NCI-H2227 treated with DMSO at 0.1 percent for 48 hours (cell line): ENCODE measurements around the gene CAPN12.

Experiments used
- DNase-seq: peaks from one replicate; lab custom pipeline; 2025; lab: John Stamatoyannopoulos, UW

The CAPN12 gene

DNA sequence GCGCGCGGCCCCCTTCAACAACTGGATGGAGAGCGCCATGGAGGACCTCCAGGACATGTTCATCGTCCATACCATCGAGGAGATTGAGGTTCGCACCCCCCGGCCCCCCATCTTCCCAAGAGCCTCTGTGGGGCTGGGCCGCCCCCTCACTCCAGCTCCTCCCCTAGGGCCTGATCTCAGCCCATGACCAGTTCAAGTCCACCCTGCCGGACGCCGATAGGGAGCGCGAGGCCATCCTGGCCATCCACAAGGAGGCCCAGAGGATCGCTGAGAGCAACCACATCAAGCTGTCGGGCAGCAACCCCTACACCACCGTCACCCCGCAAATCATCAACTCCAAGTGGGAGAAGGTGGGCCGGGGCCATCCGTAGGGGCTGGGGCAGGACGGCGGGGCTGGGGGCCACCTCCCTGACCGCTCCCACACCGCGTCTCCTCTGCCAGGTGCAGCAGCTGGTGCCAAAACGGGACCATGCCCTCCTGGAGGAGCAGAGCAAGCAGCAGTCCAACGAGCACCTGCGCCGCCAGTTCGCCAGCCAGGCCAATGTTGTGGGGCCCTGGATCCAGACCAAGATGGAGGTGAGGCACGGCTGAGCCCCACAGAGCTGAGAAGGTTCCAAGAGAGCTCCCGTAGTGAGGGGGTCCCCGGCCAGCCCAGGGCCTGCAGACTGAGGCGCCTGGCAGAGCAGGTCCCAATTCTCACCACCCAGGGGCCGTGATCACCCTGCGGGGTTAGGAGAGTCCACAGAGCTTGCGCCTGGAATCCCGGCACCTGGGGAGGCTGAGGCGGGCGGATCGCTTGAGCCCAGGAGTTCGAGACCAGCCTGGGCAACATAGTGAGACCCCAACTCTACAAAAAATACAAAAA, 20.1 kb downstream of the CAPN12 start:
- no peak for DNase-seq

GRCh38 chr19:38723606-38723965, 20.7 kb downstream of the CAPN12 start:
- no peak for DNase-seq

DNA sequence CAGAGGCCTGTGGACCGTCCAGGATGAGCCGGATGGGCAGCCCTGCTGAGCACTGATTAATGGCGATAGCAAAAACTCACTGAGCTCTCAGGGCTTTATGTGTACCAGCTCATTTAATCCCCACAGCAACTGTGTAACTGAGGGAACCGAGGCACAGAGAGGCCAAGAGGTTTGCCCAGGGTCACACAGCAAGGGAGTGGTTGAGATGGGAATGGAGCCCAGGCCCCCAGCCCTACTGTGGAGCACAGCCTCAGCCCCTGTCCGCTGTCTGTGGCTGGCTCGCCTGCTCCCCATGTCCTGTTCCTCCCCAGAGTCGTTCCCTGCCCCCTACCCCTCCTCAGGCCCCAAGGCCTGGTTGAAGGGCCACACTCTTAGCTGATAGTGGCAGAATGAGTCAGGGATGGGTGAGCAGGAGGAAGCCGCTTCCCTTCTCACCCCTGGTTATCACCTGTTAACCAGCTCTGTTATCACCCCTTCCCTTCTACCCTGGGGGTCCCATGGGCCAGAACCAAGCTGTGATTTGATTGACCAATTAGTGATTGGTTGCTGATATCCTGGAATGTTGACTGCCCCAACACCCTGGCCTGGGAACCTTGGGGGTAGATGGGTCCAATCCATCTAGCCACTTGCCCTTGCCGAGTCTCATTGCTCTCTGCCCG, 21.2 kb downstream of the CAPN12 start:
- no peak for DNase-seq

DNA sequence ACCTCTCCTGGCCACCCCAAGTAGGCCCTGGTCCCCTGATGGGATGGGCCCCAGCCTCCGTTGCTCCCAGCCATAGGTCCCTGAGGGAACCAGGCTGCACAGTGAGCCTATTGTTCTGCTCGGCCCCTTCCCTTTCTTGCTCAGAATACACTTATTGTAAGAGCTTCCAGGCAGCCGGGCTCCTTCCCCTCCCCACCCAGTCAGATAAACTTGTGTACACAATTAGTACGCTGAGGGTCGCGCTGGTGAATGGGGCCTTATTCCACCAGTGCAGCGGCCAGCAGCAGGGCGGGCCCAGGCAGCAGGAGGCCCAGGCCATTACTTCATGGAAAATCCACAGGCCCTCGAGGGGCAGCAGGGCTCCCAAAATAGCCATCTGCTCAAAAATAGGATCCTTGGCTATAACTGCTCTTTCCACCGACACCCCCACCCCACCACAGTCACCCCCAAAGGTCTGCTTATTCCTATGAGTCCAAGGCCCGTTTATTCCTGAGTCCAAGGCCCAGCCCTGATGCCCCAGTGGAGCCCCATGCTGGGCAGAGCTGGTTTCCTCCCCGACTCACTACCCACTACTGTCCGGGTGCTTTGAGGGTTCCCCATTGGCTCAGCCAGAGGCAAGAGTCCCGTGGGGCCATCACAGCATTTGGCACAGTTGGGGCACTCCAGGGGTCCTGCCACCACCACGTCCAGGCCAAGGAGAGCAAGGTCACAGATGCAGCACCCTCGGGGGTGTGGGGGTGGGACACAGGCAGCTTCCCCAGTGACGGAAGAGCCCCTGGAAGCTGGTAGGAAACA, 22.1 kb downstream of the CAPN12 start:
- peak; percentile 85 for DNase-seq

DNA sequence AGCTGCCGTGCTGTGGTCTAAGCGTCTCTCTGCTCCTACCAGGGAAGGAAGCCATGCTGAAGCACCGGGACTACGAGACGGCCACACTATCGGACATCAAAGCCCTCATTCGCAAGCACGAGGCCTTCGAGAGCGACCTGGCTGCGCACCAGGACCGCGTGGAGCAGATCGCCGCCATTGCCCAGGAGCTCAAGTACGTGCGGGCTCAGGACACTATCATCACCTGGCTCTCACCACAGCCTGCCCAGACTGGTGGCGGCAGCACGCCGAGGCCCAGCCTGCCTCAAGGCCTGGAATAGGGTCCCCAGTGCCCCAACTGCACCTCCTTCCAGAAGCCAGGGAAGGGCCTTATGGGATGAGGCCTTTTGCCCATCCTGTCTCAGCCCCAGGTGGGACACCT, 22.8 kb downstream of the CAPN12 start:
- DNase-seq: no peak

DNA sequence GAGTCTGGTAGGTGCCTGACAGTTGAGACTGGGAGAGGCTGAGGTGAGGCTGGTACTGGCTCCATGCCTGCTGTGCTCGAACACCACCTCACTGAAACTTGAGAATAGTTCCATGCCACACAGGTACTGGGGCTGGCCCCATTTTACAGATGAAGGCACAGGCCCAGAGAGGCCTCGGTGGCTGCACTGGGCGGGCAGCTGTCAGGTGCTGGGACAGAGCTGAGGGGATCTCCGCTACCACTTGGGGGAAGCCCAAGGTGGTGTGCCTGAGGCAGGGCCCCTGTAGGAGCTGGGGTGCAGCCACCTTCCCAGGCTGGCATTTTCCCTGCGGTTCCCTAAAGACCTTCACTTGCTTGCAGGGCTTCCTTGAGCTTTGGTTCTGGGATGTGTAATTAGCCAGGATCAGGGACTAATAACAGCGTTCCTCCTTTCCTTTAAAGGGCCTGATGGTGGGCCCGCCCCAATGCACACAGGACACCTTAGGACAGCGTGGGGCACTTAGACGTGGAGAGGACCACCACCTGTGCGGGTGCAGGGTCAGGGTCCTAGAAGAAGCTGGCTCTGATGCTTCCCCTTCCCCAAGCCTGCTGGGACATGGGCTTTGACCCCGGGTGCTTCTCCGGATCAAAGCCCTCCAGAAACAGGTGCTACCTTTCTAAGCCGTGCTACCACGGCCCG, 23.6 kb downstream of the CAPN12 start:
- no peak for DNase-seq

DNA sequence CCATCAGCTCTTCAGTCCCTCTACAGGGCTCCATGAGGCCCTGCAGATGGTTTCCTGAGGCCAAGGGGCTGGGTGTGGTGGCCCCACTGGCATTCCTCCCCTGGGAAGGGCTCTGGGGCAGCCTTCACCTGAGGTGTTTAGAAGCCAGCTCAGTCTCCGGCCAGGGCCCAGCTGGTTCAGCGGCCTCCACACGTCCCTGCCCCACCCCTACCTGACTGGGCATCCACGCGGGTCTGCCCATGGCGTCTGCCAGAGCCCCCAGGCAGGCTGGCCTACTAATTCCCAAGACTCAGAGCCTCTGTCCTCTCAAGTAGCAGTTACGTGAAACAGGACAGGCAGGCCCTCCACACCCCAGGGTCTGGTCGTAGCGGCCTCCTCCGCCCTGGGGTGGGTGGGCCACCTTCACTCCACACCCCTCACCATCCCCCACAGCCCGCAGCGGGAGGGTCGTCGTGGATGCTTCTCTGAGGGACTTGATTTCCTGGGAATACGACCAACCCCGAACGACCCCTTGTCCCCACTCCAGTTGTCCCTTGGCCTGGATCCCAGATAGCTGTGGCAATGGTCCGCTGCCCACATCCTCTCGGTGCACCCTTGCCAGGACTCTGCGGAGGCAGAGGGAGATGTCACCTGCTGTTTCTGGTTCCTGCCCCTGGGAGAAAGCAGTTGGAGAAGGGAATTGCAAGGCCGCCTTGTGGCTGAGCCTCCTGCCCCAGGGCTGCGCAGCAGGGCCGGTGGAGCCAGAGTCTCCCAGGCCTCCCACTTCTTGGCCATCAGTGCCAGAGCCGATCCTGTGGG, 24.3 kb downstream of the CAPN12 start:
- DNase-seq: no peak

DNA sequence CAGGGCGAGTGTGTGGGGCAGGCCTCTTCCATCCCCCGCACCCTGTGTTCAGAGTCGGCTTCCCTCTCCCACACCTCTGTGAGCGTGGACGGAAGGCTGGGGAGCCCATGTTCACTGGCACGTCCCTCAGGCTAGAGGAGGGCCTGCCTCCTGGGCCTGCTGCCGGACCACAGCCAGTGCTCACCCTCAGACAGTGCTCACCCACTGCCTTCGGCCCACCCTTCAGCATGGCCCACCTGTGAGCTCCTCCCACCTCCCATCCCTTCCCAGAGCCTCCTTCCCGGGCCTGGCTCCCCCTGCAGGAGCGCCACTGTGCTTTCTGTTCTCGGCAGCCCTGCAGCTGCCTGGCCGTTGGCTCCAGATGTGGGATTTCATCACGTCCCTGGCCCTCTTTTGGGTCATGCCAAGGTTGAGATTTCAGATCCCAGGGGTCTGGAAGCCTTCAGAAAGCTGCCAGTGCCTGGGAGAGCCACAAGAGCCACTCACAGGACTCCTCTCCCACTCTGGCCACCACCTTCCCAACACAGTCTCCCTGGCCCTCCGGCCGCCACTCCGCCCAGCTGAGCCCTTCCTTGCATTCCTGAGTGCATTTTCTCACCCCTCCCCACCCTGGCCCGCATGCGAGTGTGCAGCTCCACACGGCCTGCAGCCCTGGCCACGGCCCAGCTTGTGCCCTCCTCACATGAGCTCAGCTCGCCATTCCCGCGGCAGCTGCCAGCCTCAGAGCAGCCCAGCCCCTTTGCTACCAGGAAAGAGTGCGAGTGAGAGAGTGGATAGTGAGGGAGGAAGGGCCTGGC, 25.3 kb downstream of the CAPN12 start:
- no peak for DNase-seq

DNA sequence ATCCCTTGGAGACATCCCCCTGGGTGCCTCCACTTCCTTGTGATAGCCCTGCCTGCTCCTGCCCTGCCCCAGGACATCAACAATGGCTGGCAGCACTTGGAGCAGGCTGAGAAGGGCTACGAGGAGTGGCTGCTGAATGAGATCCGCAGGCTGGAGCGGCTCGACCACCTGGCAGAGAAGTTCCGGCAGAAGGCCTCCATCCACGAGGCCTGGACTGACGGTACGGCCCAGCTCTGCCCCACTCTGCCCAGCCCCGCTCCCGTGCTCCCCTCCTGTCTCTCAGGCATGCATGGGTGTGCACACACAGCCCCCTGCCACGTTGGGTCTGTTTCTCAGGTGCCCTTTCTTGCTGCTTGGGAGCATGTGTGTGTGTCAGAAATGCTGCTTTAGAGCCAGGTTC, 26.4 kb downstream of the CAPN12 start:
- no peak for DNase-seq

- no peak for DNase-seq
These were observed 27.2 kb downstream of the CAPN12 start for GRCh38 chr19:38717051-38717450.

- no peak for DNase-seq
These were observed 28.7 kb downstream of the CAPN12 start for GRCh38 chr19:38715555-38715954.

DNA sequence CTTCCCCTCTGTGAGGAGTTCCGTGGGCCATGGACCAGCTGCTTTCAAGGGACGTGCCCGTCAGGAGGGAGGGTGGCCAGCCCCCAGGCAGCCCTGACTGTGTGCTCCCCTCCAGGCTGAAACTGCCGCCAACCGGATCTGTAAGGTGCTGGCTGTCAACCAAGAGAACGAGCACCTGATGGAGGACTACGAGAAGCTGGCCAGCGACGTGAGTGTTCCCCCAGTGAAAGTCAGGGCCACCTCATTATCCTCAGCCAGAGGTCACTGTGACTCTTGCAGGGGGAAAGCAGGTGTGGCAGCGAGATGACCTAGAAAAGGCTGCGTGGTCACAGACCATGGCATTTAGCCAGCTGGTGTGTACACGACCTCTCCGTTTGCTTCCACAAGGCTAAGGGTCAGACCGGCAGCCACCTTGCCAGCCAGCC, 29.9 kb downstream of the CAPN12 start:
- no peak for DNase-seq

DNA sequence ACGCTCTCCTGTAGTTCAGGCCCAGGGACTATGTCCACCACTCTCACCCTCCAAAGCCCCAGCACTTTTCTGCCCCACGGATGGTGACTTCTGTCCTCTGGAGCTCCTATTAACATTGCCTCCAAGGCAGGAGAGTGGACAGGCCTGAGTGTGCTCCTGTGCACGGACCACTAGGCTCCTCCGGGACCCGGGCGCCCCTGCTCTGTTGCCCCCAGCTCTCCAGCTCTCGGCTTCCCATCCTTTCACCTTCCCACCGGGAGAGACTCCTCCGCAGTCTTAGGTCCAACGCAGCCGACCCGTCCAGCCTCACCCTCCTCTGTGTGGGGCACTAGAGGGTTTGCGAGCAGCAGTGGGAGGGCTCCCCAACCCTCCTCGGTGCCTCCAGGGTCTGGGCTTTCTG, 30.4 kb downstream of the CAPN12 start:
- DNase-seq: no peak

GRCh38 chr19:38713227-38713649, 31.0 kb downstream of the CAPN12 start:
- DNase-seq: no peak

DNA sequence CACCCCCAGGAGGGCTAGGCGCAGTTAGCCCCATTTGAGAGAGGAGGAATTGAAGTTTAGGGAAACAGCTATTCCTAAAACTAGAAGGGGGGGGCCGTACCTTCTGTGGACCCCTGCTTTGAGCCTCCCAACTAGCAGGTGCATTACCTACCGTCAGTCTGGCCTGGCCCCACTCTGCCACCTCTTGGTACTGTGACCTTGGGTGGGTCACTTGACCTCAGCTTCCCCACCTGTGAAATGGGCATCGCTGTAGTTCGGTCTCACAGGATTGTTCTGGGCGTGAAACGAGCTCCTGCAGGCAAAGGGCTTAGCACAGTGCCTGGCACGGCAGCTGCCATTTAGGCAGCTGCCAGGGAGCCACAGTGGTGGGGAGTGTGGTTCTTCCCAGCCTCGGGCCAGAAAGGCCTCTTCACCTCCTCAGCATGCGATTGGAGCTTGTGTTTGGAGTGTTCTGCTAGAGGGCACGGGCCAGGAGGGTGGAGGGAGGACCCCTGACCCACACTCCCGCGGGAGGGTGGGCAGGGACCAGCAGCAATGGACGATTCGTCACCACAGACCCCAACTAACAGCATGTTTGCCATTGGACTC, 32.0 kb downstream of the CAPN12 start:
- DNase-seq: no peak

GRCh38 chr19:38711726-38712153, 32.5 kb downstream of the CAPN12 start:
- no peak for DNase-seq

DNA sequence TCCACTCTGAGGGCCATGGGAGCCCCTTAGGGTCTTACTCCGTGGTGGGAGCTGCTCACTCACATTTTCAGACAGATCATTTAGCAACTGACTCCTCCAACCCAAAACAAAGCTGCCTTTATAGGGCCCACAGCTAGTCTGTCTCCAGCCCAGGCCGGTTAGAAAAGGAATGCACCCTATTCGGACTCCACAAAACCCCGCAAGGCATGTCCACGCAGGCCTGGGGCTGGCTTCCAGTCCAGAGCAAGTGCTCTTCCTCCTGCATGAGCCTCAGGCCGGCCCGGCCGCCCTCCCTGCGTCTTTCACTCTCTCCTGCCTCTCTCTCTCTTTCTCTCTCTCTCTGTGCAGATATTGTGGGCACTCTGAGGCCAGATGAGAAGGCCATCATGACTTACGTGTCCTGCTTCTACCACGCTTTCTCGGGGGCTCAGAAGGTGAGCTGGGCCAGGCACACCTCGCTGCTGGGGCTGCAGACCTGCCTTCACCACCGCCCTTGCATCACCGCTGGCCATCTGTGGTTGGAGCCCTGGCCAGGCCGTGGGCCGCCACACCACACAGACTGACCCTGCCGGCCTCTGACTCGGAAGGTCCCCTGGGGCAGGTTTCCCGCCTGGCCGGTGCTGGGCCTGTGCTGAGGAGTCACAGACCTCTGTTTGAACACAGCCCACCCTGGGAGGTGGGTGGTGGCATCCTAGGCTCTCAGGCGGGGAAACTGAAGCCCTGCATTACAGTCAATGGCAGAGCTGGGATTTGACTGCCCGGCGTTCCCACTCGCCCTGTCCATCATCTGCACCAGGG, 33.1 kb downstream of the CAPN12 start:
- DNase-seq: no peak

DNA sequence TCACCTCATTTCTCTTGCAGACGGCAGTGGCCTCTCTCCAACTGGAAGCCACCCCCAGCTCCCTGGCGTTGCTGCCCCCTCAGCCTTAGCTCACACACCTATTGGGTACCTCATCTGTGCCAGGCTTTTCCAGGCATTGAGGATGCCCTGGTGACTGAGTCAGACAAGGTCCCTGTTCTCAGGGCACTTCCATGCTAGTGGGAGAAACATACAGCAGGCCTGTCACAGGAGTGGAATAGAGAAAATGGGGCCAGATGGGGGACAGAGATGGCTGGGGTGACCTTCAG, 33.9 kb downstream of the CAPN12 start:
- no peak for DNase-seq

DNA sequence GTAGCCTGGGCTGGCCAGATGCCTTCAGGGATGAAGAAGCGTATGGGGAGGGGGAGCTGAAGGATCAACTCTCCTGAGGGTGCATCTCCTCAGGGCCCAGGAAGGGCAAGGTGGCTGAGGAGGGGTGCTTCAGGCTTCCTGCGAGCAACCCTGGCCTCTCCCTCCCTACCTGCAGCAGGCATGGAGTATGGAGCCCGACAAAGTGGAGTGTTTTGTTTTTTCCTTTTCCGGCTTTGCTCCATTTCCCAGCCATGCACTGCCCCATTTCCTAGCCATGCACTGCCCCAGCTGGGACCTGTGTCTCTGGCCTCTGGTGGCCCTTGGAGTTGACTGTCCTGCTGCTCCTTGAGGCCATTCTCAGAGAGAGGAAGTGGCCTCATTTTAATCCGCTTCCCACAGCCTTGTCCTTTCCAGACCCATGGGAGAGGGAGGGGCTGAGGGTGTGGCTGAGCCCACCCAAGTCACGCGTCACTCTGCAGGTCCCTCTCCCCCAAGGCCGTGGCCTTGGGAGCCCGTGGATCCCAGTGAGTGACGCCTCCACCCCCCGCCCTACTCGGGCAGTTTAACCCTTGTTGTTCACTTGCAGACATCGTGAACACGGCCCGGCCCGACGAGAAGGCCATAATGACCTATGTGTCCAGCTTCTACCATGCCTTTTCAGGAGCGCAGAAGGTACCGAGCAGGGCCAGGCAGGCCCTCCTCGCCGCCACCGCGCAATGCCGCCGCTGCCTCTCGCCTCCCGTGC, 34.4 kb downstream of the CAPN12 start:
- DNase-seq: no peak
